H9 (cell line): ENCODE measurements around the gene RHOV. TPM values are rescaled to one million over a fixed set of nuclear protein-coding genes. Genes with fewer than 3 reads are reported as not detected.

Source experiments
- DNase-seq: peaks from one replicate; pipeline ENCODE4 v3.0.0-alpha.2; 2017
- H2AFZ ChIP-seq: one replicate; pipeline ENCODE4 v1.6.1; 2013; ENCODE audit warnings: mild to moderate bottlenecking, low read length, control low read depth, moderate library complexity
- H2AK5ac ChIP-seq: 2 replicates; pipeline ENCODE4 v1.6.1; 2013; ENCODE audit warnings: low read length, control low read depth, mixed read lengths; ENCODE audit not compliant: insufficient read length
- H2BK120ac ChIP-seq: one replicate; pipeline ENCODE4 v1.6.1; 2013; ENCODE audit warnings: low read depth, mild to moderate bottlenecking, low read length, control low read depth, inconsistent platforms; ENCODE audit not compliant: poor library complexity, severe bottlenecking
- H2BK12ac ChIP-seq: 2 replicates; pipeline ENCODE4 v1.6.1; 2013; ENCODE audit warnings: low read length, control low read depth, mixed read lengths, low read depth; ENCODE audit not compliant: insufficient read length
- H2BK15ac ChIP-seq: 2 replicates; pipeline ENCODE4 v1.6.1; 2013; ENCODE audit warnings: low read depth, low read length, control low read depth
- H2BK20ac ChIP-seq: one replicate; pipeline ENCODE4 v1.6.1; 2013; ENCODE audit warnings: low read depth, mild to moderate bottlenecking, low read length, control low read depth, inconsistent platforms; ENCODE audit not compliant: poor library complexity, severe bottlenecking
- H2BK5ac ChIP-seq: 2 replicates; pipeline ENCODE4 v1.6.1; 2013; ENCODE audit warnings: low read length, control low read depth, mixed read lengths; ENCODE audit not compliant: insufficient read length
- H3K14ac ChIP-seq: 2 replicates; pipeline ENCODE4 v1.6.1; 2013; ENCODE audit warnings: low read length, control low read depth; ENCODE audit not compliant: insufficient read depth
- H3K18ac ChIP-seq: 2 replicates; pipeline ENCODE4 v1.6.1; 2013; ENCODE audit warnings: low read depth, mild to moderate bottlenecking, mixed read lengths, low read length, control low read depth; ENCODE audit not compliant: insufficient read length
- H3K23ac ChIP-seq: 2 replicates; pipeline ENCODE4 v1.6.1; 2013; ENCODE audit warnings: low read length, control low read depth, mixed read lengths, low read depth; ENCODE audit not compliant: insufficient read length
- H3K23me2 ChIP-seq: 2 replicates; pipeline ENCODE4 v1.6.1; 2013; ENCODE audit warnings: low read depth, mild to moderate bottlenecking, mixed read lengths, low read length, control low read depth; ENCODE audit not compliant: insufficient read length, poor library complexity, severe bottlenecking
- H3K27ac ChIP-seq: 2 replicates; pipeline ENCODE4 v1.5.1; 2013; ENCODE audit warnings: low read length, control low read depth, mixed read lengths, low read depth; ENCODE audit not compliant: insufficient read length
- H3K27me3 ChIP-seq: 2 replicates; pipeline ENCODE4 v1.6.1; 2013; ENCODE audit warnings: low read length, control low read depth, inconsistent platforms; ENCODE audit not compliant: insufficient read depth
- H3K4ac ChIP-seq: 2 replicates; pipeline ENCODE4 v1.6.1; 2013; ENCODE audit warnings: low read depth, mild to moderate bottlenecking, control low read depth, inconsistent platforms, low read length, moderate library complexity
- H3K4me1 ChIP-seq: 2 replicates; pipeline ENCODE4 v1.6.1; 2013; ENCODE audit warnings: low read length, control low read depth, inconsistent platforms; ENCODE audit not compliant: insufficient read depth
- H3K4me2 ChIP-seq: 2 replicates; pipeline ENCODE4 v1.6.1; 2013; ENCODE audit warnings: low read length, control low read depth, mixed read lengths; ENCODE audit not compliant: insufficient read length, insufficient read depth
- H3K56ac ChIP-seq: 2 replicates; pipeline ENCODE4 v1.6.1; 2013; ENCODE audit warnings: low read depth, mild to moderate bottlenecking, mixed read lengths, low read length, control low read depth; ENCODE audit not compliant: insufficient read length
- H3K79me1 ChIP-seq: 2 replicates; pipeline ENCODE4 v1.6.1; 2013; ENCODE audit warnings: low read depth, mild to moderate bottlenecking, moderate library complexity, low read length, control low read depth, inconsistent platforms; ENCODE audit not compliant: insufficient read depth, poor library complexity, severe bottlenecking
- H3K79me2 ChIP-seq: 2 replicates; pipeline ENCODE4 v1.6.1; 2013; ENCODE audit warnings: low read length, control low read depth, inconsistent platforms; ENCODE audit not compliant: insufficient read depth
- H3K9ac ChIP-seq: 2 replicates; pipeline ENCODE4 v1.6.1; 2013; ENCODE audit warnings: low read length, control low read depth, mixed read lengths; ENCODE audit not compliant: insufficient read length; ENCODE audit errors: extremely low read depth
- H3K9me3 ChIP-seq: one replicate; pipeline ENCODE4 v1.6.1; 2013; ENCODE audit warnings: low read depth, low read length, inconsistent platforms; ENCODE audit not compliant: control insufficient read depth
- H3T11ph ChIP-seq: one replicate; pipeline ENCODE4 v1.6.1; 2013; ENCODE audit warnings: mild to moderate bottlenecking, low read length, control low read depth, inconsistent platforms
- H4K20me1 ChIP-seq: one replicate; pipeline ENCODE4 v1.6.1; 2013; ENCODE audit not compliant: control insufficient read depth, insufficient read length, insufficient read depth
- H4K5ac ChIP-seq: 2 replicates; pipeline ENCODE4 v1.6.1; 2013; ENCODE audit warnings: low read depth, mild to moderate bottlenecking, mixed read lengths, low read length, control low read depth; ENCODE audit not compliant: insufficient read length
- H4K8ac ChIP-seq: replicated peaks from 2 replicates; pipeline ENCODE4 v1.6.1; 2013; ENCODE audit warnings: low read length, control low read depth, mixed read lengths, low read depth; ENCODE audit not compliant: insufficient read length
- H4K91ac ChIP-seq: 2 replicates; pipeline ENCODE4 v1.6.1; 2013; ENCODE audit warnings: low read depth, mild to moderate bottlenecking, moderate library complexity, mixed read lengths, low read length, control low read depth; ENCODE audit not compliant: insufficient read length
- H3K27ac Mint-ChIP-seq, 3 experiments: 2 replicates in 2 of 3; 3 replicates in 1 of 3; pipeline ENCODE4 v1.8.0; 2020 to 2021; ENCODE audit warnings: mixed read lengths in 3 of 3, mild to moderate bottlenecking in 1 of 3, moderate library complexity in 1 of 3
- H3K27me3 Mint-ChIP-seq: 2 replicates; pipeline ENCODE4 v1.8.0; 2021; ENCODE audit warnings: low read depth, mild to moderate bottlenecking, moderate library complexity, mixed read lengths
- H3K36me3 Mint-ChIP-seq, 3 experiments: 2 replicates in 2 of 3; 3 replicates in 1 of 3; pipeline ENCODE4 v1.8.0; 2020 to 2021; ENCODE audit warnings: low read depth in 3 of 3, mixed read lengths in 3 of 3; ENCODE audit not compliant: insufficient read depth in 1 of 3
- H3K4me1 Mint-ChIP-seq, 2 experiments: 2 replicates each; pipeline ENCODE4 v1.8.0; 2020; ENCODE audit warnings: mixed read lengths in 2 of 2
- H3K4me3 Mint-ChIP-seq, 2 experiments: 2 replicates in 1 of 2; 3 replicates in 1 of 2; pipeline ENCODE4 v1.8.0; 2020 to 2021; ENCODE audit warnings: mild to moderate bottlenecking in 2 of 2, mixed read lengths in 2 of 2, moderate library complexity in 1 of 2
- H3K9me3 Mint-ChIP-seq, 2 experiments: 2 replicates in 1 of 2; 3 replicates in 1 of 2; pipeline ENCODE4 v1.8.0; 2020; ENCODE audit warnings: mild to moderate bottlenecking in 2 of 2, mixed read lengths in 2 of 2, moderate library complexity in 1 of 2
- CTCF ChIP-seq: fragments of 200-600 bp; sonication (generic); conservative IDR thresholded peaks from 3 replicates; pipeline ENCODE4 v1.8.0; 2021; ENCODE audit warnings: antibody characterized with exemption, mild to moderate bottlenecking
- WGBS: extraction: QIAGEN DNeasy Blood & Tissue Kit; methylation state at CpG from one replicate; pipeline ENCODE4 v1.1.7; 2013; ENCODE audit warnings: missing lambda C conversion rate, low lambda C conversion rate, mixed read lengths; ENCODE audit not compliant: insufficient read length; ENCODE audit errors: extremely low coverage; 5-methylcytosine and 5-hydroxymethylcytosine counted together
- total RNA-seq: library from RNA; stranded (reverse); gene quantifications from 2 replicates; pipeline ENCODE4 v1.2.1, GENCODE V29; 2021

RHOV gene
- total RNA-seq, 1 experiment from 2014 or later = 3.9 TPM

- Histone ChIP-seq H3K23ac (no peak overlapping the region), H2BK120ac (no peak overlapping the region), H3K14ac (no peak overlapping the region), H3K9ac (no peak overlapping the region), H2BK20ac (no peak overlapping the region), H4K91ac (no peak overlapping the region), H3K27ac (no peak overlapping the region), H4K8ac (no peak overlapping the region), H3K4me2 (no peak overlapping the region), H3K4me1 (peaks cover 2% of the 10 kb centered on the region; the same call in 1 of the 2 replicates), H2BK12ac (no peak overlapping the region), H2AFZ (no peak overlapping the region), H4K20me1 (no peaks in the 10 kb centered on the region), H3K23me2 (no peaks in the 10 kb centered on the region), H3K9me3 (no peaks in the 10 kb centered on the region), H3K56ac (no peak overlapping the region), H4K5ac (no peak overlapping the region), H3K27me3 (no peaks in the 10 kb centered on the region), H3K79me2 (no peaks in the 10 kb centered on the region), H2BK15ac (no peak overlapping the region), H2BK5ac (no peak overlapping the region), H2AK5ac (no peak overlapping the region), H3T11ph (no peak overlapping the region), H3K18ac (no peak overlapping the region), H3K4ac (no peak overlapping the region), H3K79me1 (no peaks in the 10 kb centered on the region)
- WGBS = no CpG with 5 or more reads among the region's 7 CpGs
- Mint-ChIP-seq H3K27ac (no peak overlapping the region), H3K4me1 (peaks cover 9% of the 10 kb centered on the region in 2 experiments), H3K9me3 (no peaks in the 10 kb centered on the region), H3K36me3 (peaks cover 0 to 2% (median 0%) of the 10 kb centered on the region in 3 experiments; a peak in 1 of 7 replicates), H3K4me3 (no peak overlapping the region), H3K27me3 (no peaks in the 10 kb centered on the region; the same call in 1 of the 2 replicates)
- no peak for TF ChIP-seq CTCF
- no peak for DNase-seq
Observed at GRCh38 chr15:40829115-40829514, 44.9 kb downstream of the RHOV start.
